Epithelial cell of proximal tubule (primary cell): ENCODE results near the gene WASHC4. TPM values are rescaled to one million over a fixed set of nuclear protein-coding genes. Genes with fewer than 3 reads are reported as not detected.

ENCODE experiments used
- DNase-seq: peaks from one replicate; pipeline ENCODE4 v3.0.0-alpha.2; 2011; ENCODE audit warnings: low read depth
- H3K4me3 ChIP-seq: 2 replicates; pipeline ENCODE4 v1.5.1; 2011; ENCODE audit warnings: low read depth, mild to moderate bottlenecking, low read length
- CTCF ChIP-seq: conservative IDR thresholded peaks from 2 replicates; pipeline ENCODE4 v1.5.1; 2012; ENCODE audit warnings: low read depth, mild to moderate bottlenecking, low read length
- total RNA-seq: library from RNA; depleted of rRNA; stranded (reverse); fragments of >200 nt; gene quantifications from 2 replicates; pipeline ENCODE4 v1.2.3, GENCODE V29; 2015

Gene WASHC4
- total RNA-seq, 1 donor from 2014 or later = 47.5 TPM

GRCh38 chr12:105072888-105073488 lies 34.5 kb upstream of the WASHC4 start:
- no peak for TF ChIP-seq CTCF
- no peak overlapping the region for H3K4me3 ChIP-seq
- DNase-seq = no peak

DNA sequence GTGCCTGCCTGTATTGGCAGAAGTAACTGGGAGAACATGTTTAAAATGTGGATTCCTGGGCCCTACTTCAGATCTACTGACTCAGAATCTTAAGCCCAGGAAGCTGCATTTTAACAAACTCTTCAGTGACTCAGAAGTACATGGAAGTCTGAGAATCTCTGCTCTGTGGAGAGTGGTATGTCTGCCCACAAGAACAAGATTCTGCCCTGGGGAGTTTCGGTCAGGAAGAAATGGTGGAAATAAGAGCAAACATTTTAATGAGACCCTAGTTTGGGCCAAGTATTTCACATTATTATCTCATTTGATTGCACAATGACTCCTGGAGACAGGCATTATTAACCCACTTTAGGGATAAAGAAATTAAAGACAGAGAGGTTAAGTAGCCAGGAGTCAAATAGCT lies 31.4 kb upstream of the WASHC4 start:
- no peak for DNase-seq
- no peak overlapping the region for H3K4me3 ChIP-seq
- no peak for TF ChIP-seq CTCF

- TF ChIP-seq CTCF = no peak
Observed at GRCh38 chr12:105076913-105077312, 30.6 kb upstream of the WASHC4 start.

DNA sequence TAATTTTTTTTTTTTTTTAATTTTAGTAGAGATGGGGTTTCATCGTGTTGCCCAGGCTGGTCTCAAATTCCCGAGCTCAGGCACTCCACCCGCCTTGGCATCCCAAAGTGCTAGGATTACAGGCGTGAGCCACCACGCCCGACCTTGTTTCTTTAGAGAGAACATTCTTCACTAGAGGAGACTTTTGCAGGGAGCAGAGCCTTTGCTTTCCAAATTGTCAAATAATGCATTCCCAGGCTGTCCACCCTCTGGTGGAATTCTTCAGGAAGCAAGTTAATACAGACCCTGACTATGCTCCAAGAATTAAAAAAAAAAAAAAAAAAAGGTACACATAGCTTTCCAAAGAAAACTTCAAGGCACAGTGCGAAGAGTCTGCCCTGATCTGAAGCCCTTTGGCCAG lies 30.1 kb upstream of the WASHC4 start:
- H3K4me3 ChIP-seq = no peak overlapping the region
- no peak for DNase-seq
- TF ChIP-seq CTCF = no peak

More at GRCh38 chr12:105076913-105077312, 30.6 kb upstream of the WASHC4 start:
- no peak for DNase-seq
- no peak overlapping the region for H3K4me3 ChIP-seq

DNA sequence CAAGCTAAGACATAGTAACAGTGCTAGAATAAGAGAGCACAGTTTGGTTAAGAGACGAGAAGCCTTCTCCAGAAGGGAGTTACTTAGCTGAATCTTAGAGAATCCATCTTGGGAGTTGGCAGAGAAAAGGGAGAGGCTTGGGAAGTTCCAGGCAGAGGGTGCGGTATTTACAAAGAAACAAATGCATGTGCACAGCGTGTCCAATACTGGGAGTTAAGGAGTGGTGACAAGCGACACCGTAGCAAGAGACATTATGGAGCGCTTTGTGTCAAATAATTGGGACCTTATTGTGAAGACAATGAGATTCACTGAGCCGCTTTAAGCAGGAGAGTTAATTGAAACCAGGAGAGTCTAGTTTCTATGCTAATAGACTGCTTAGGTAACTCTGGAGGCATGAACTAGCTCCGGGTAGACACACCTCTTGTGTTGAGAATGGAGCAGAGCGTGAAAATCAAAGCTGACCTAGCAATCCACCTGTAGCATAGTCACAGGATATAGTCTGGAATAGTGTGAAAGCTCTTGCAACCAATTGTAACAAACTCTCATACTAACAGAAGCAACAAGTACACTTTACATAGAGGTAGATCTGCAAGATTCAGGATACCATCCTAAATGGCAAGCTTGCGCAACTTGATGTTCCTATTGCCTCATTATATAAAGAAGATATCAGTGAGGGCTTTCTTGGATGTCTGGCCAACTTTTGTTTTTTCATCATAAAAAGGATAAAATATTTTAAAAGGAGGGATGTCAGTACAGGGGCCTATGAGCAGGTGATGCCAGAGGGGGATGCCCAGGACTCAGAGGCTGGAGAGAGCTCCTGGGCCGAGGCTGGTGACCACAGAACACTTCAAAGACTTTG lies 28.6 kb upstream of the WASHC4 start:
- DNase-seq = no peak
- TF ChIP-seq CTCF = no peak
- no peak overlapping the region for H3K4me3 ChIP-seq

DNA sequence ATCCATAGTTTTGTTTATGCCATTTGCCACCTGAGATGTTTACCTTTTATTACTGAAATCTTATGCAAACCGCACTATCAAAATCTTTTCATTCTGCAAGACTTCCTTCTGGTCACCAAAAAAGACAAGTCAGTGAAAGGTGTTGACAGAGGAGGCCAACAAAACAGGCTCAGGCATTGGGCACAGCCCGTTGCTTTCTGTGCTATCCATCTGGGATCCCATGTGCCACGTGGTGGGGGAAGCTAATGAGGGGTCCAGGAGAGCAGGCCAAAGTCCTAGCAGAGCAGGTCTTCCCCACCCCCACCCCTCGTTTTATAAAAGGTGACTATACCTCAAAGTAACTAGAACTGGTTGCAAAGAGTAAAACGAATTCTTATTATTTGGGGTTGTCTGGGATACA lies 24.5 kb upstream of the WASHC4 start:
- no peak for DNase-seq
- no peak overlapping the region for H3K4me3 ChIP-seq

More for the DNA sequence above, 24.5 kb upstream of the WASHC4 start:
- TF ChIP-seq CTCF = no peak
